Middle frontal gyrus (tissue), 1 donor: ENCODE results near the gene DYNLRB1.

ENCODE experiments used
- DNase-seq: peaks from one replicate; pipeline ENCODE4 v3.0.0-alpha.2; 2015; ENCODE audit warnings: low spot score; ENCODE audit errors: extremely low spot score

Gene DYNLRB1

GRCh38 chr20:34532756-34533155 is 16.5 kb downstream of the DYNLRB1 start:
- no peak for DNase-seq

GRCh38 chr20:34534391-34535165 is 18.4 kb downstream of the DYNLRB1 start:
- DNase-seq: no peak

GRCh38 chr20:34535301-34535840 is 19.1 kb downstream of the DYNLRB1 start:
- DNase-seq: no peak

GRCh38 chr20:34535857-34536256 is 19.6 kb downstream of the DYNLRB1 start:
- no peak for DNase-seq

- no peak for DNase-seq
Measured at GRCh38 chr20:34536798-34537394, 20.7 kb downstream of the DYNLRB1 start.

GRCh38 chr20:34537651-34538050 is 21.4 kb downstream of the DYNLRB1 start:
- DNase-seq: no peak

- no peak for DNase-seq
Measured at GRCh38 chr20:34538671-34539123, 22.5 kb downstream of the DYNLRB1 start.

GRCh38 chr20:34539756-34540155 is 23.5 kb downstream of the DYNLRB1 start:
- DNase-seq: no peak

- no peak for DNase-seq
Measured at GRCh38 chr20:34540596-34541263, 24.5 kb downstream of the DYNLRB1 start.

- no peak for DNase-seq
Measured at GRCh38 chr20:34541264-34541901, 25.2 kb downstream of the DYNLRB1 start.

GRCh38 chr20:34541917-34542316 is 25.7 kb downstream of the DYNLRB1 start:
- no peak for DNase-seq

GRCh38 chr20:34542439-34542838 is 26.2 kb downstream of the DYNLRB1 start:
- DNase-seq: no peak

GRCh38 chr20:34543463-34544056 is 27.3 kb downstream of the DYNLRB1 start:
- DNase-seq: no peak

- no peak for DNase-seq
Measured at GRCh38 chr20:34544109-34544796, 28.0 kb downstream of the DYNLRB1 start.

- DNase-seq: no peak
Measured at GRCh38 chr20:34546751-34547181, 30.5 kb downstream of the DYNLRB1 start.

- DNase-seq: no peak
Measured at GRCh38 chr20:34547844-34548613, 31.8 kb downstream of the DYNLRB1 start.

- DNase-seq: no peak
Measured at GRCh38 chr20:34549291-34549928, 33.2 kb downstream of the DYNLRB1 start.

- no peak for DNase-seq
Measured at GRCh38 chr20:34549929-34550305, 33.7 kb downstream of the DYNLRB1 start.

GRCh38 chr20:34552569-34552968 is 36.3 kb downstream of the DYNLRB1 start:
- DNase-seq: no peak
